AG09319 (cell line): ENCODE data around the gene ABHD3.
"Not testable (repeated sequence)": the region's sequence is repeated elsewhere in the genome, so short reads cannot be mapped to it uniquely, and the experiment has no call there.

Experiments
- DNase-seq: peaks from one replicate; pipeline ENCODE4 v3.0.0-alpha.2; 2010; ENCODE audit warnings: low read depth; ENCODE audit errors: extremely low read depth
- CTCF ChIP-seq: IDR thresholded peaks from 2 replicates; pipeline ENCODE4 v1.5.1; 2011; ENCODE audit warnings: low read depth, mild to moderate bottlenecking, inconsistent platforms, low read length, moderate library complexity

The ABHD3 gene

GRCh38 chr18:21727702-21728101 lies 23.1 kb upstream of the ABHD3 start:
- TF ChIP-seq CTCF: no peak
- no peak for DNase-seq

GRCh38 chr18:21725201-21725600 lies 20.6 kb upstream of the ABHD3 start:
- no peak for TF ChIP-seq CTCF
- DNase-seq: no peak

GRCh38 chr18:21722687-21723086 lies 18.1 kb upstream of the ABHD3 start:
- DNase-seq: no peak
- TF ChIP-seq CTCF: no peak

- DNase-seq: no peak
- no peak for TF ChIP-seq CTCF
Measured at GRCh38 chr18:21714474-21714873, 9.9 kb upstream of the ABHD3 start.

- DNase-seq: not testable (repeated sequence)
Measured at GRCh38 chr18:21707130-21707529, 2.6 kb upstream of the ABHD3 start.

GRCh38 chr18:21706386-21706865 lies 1.9 kb upstream of the ABHD3 start:
- no peak for DNase-seq
- TF ChIP-seq CTCF: no peak

GRCh38 chr18:21703241-21703820 lies 1.2 kb downstream of the ABHD3 start:
- DNase-seq: no peak
- no peak for TF ChIP-seq CTCF

- no peak for TF ChIP-seq CTCF
Measured at GRCh38 chr18:21702602-21703001, 2.0 kb downstream of the ABHD3 start.

More at GRCh38 chr18:21702602-21703001, 2.0 kb downstream of the ABHD3 start:
- DNase-seq: no peak
